HepG2 (cell line): ENCODE data around the gene PCNP. TPM values are rescaled to one million over a fixed set of nuclear protein-coding genes. Genes with fewer than 3 reads are reported as not detected.
A peak's percentile ranks its signal among the peaks of the same experiment; 100 is the strongest.

Experiments used
- ARHGAP35 ChIP-seq: sonication (generic); formaldehyde crosslinking; IDR thresholded peaks from 2 replicates; pipeline ENCODE4 v1.9.0; 2022; ENCODE audit warnings: mild to moderate bottlenecking, inconsistent platforms, moderate library complexity, missing genetic modification reagents, borderline replicate concordance
- BCLAF1 ChIP-seq: fragments of 450-650 bp; IDR thresholded peaks from 2 replicates; pipeline ENCODE4 v1.6.1; 2017; ENCODE audit warnings: mild to moderate bottlenecking
- ELF1 ChIP-seq: sonication (generic); formaldehyde crosslinking; IDR thresholded peaks from 2 replicates; pipeline ENCODE4 v1.4.0; 2020; ENCODE audit warnings: missing genetic modification reagents
- FOXK2 ChIP-seq: fragments of 450-650 bp; IDR thresholded peaks from 2 replicates; pipeline ENCODE4 v1.6.1; 2016
- GFI1 ChIP-seq: sonication (generic); formaldehyde crosslinking; IDR thresholded peaks from 2 replicates; pipeline ENCODE4 v1.5.0; 2020; ENCODE audit warnings: missing genetic modification reagents, mild to moderate bottlenecking, borderline replicate concordance
- HMGXB3 ChIP-seq: sonication (generic); formaldehyde crosslinking; IDR thresholded peaks from 2 replicates; pipeline ENCODE4 v1.4.0; 2020; ENCODE audit warnings: missing genetic modification reagents, borderline replicate concordance
- HOXA9 ChIP-seq: sonication (generic); formaldehyde crosslinking; IDR thresholded peaks from 2 replicates; pipeline ENCODE4 v1.8.1; 2022; ENCODE audit warnings: missing genetic modification reagents, mild to moderate bottlenecking, moderate library complexity, borderline replicate concordance
- KLF11 ChIP-seq: IDR thresholded peaks from 2 replicates; pipeline ENCODE4 v1.6.1; 2016; ENCODE audit warnings: missing compliant biosample characterization
- KLF9 ChIP-seq: IDR thresholded peaks from 2 replicates; pipeline ENCODE4 v1.6.1; 2016; ENCODE audit warnings: low read depth
- KMT2B ChIP-seq: IDR thresholded peaks from 2 replicates; pipeline ENCODE4 v1.6.1; 2016; ENCODE audit warnings: missing genetic modification reagents, missing compliant biosample characterization
- MAX ChIP-seq: IDR thresholded peaks from 2 replicates; pipeline ENCODE4 v1.6.1; 2012; ENCODE audit warnings: inconsistent platforms
- NAIF1 ChIP-seq: sonication (generic); formaldehyde crosslinking; IDR thresholded peaks from 2 replicates; pipeline ENCODE4 v1.5.0; 2020; ENCODE audit warnings: mild to moderate bottlenecking, missing genetic modification reagents, borderline replicate concordance
- SYNCRIP ChIP-seq: fragments of 200-400 bp; formaldehyde crosslinking; IDR thresholded peaks from 2 replicates; pipeline ENCODE4 v1.6.1; 2018; ENCODE audit warnings: mild to moderate bottlenecking, low read depth, low read length; ENCODE audit not compliant: insufficient read depth
- TBP ChIP-seq: sonication (generic); formaldehyde crosslinking; IDR thresholded peaks from 2 replicates; pipeline ENCODE4 v1.5.0; 2020; ENCODE audit warnings: missing genetic modification reagents
- ZFP36L1 ChIP-seq: sonication (generic); formaldehyde crosslinking; IDR thresholded peaks from 2 replicates; pipeline ENCODE4 v1.8.0; 2022; ENCODE audit warnings: mild to moderate bottlenecking, missing genetic modification reagents, moderate library complexity
- ZKSCAN1 ChIP-seq: fragments of 150-350 bp; IDR thresholded peaks from 2 replicates; pipeline ENCODE4 v1.6.1; 2014; ENCODE audit warnings: low read length
- ZNF362 ChIP-seq: sonication (generic); formaldehyde crosslinking; IDR thresholded peaks from 2 replicates; pipeline ENCODE4 v1.4.0; 2020; ENCODE audit warnings: missing genetic modification reagents, mild to moderate bottlenecking, borderline replicate concordance
- ZNF710 ChIP-seq: sonication (generic); formaldehyde crosslinking; IDR thresholded peaks from 2 replicates; pipeline ENCODE4 v1.5.0; 2020; ENCODE audit warnings: mild to moderate bottlenecking, missing genetic modification reagents, borderline replicate concordance
- ZNF788 ChIP-seq: sonication (generic); formaldehyde crosslinking; IDR thresholded peaks from 2 replicates; pipeline ENCODE4 v1.5.0; 2020; ENCODE audit warnings: mild to moderate bottlenecking, missing genetic modification reagents, borderline replicate concordance
- polyA plus RNA-seq, 8 experiments: library from polyadenylated mRNA; depleted of rRNA in 3 of 8; stranded (reverse) in 7 of 8; unstranded in 1 of 8; fragments of >200 nt; fragmentation: Illumina TruSeq in 4 of 8; extraction: Trizol in 4 of 8; gene quantifications; 2 replicates each; pipeline versions ENCODE4 v1.2.1 to v1.2.3, GENCODE V29; 2011 to 2016; ENCODE audit warnings: low read depth in 4 of 8, missing spikeins in 1 of 8, mixed read lengths in 1 of 8; ENCODE audit not compliant: insufficient read depth in 1 of 8
- total RNA-seq, 5 experiments: library from RNA; depleted of rRNA; stranded (reverse); fragments of >200 nt; fragmentation: Illumina TruSeq; extraction: Trizol; gene quantifications; 2 replicates each; pipeline ENCODE4 v1.2.3, GENCODE V29; 2016; ENCODE audit warnings: low read depth in 1 of 5

The PCNP gene
- total and polyA plus RNA-seq, 2 of the 13 experiments (the other 11 are each of a cell fraction or from before 2014, with no cell fraction given): 44.1 to 78.2 TPM

GRCh38 chr3:101574388-101575112, 570 bp downstream of the PCNP start (continued):
- TF ChIP-seq TBP (no peak), KMT2B (CRISPR knock-in tag) (peak; percentile 1; the same call in 1 of the 2 replicates), GFI1 (0 out of 2 replicates have a peak, but pooled peaks have one; percentile 27), ZNF362 (no peak), HOXA9 (CRISPR knock-in tag) (no peak), NAIF1 (CRISPR knock-in tag) (0 out of 2 replicates have a peak, but pooled peaks have one; percentile 81), SYNCRIP (no peak), KLF11 (CRISPR knock-in tag) (no peak), KLF9 (CRISPR knock-in tag) (no peak), ZNF788 (CRISPR knock-in tag) (no peak), HMGXB3 (0 out of 2 replicates have a peak, but pooled peaks have one; percentile 15), ZKSCAN1 (no peak), ZFP36L1 (CRISPR knock-in tag) (no peak), FOXK2 (no peak), MAX (no peak; the same call in 1 of the 2 replicates), ARHGAP35 (CRISPR knock-in tag) (no peak), BCLAF1 (no peak), ZNF710 (no peak; the same call in 1 of the 2 replicates), ELF1 (CRISPR knock-in tag) (no peak)
